Neural cell (in vitro differentiated cells): ENCODE results near the gene EPYC. TPM values are rescaled to one million over a fixed set of nuclear protein-coding genes. Genes with fewer than 3 reads are reported as not detected.

ENCODE experiments used
- H2AFZ ChIP-seq: fragments of 200-600, 300-800 bp; sonication (generic), shearing (Covaris generic); 2 replicates; pipeline ENCODE4 v1.6.0; 2014; ENCODE audit warnings: low read depth, mild to moderate bottlenecking, antibody characterized with exemption, low read length, moderate library complexity
- H3F3A ChIP-seq: fragments of 200-600 bp; shearing (Covaris generic); 2 replicates; pipeline ENCODE4 v1.6.1; 2016; ENCODE audit warnings: mild to moderate bottlenecking, moderate library complexity, mixed read lengths, antibody characterized with exemption, low read length; ENCODE audit not compliant: insufficient read depth, poor library complexity, severe bottlenecking
- H3K27ac ChIP-seq: fragments of 200-600, 300-800 bp; sonication (generic), shearing (Covaris generic); 2 replicates; pipeline ENCODE4 v1.5.1; 2014; ENCODE audit warnings: mild to moderate bottlenecking, low read length, moderate library complexity
- H3K27me3 ChIP-seq: fragments of 300-800, 200-600 bp; sonication (generic), shearing (Covaris generic); 2 replicates; pipeline ENCODE4 v1.6.0; 2014; ENCODE audit warnings: mild to moderate bottlenecking, low read depth, low read length, moderate library complexity; ENCODE audit not compliant: insufficient read depth
- H3K36me3 ChIP-seq: fragments of 300-800, 200-600 bp; sonication (generic), shearing (Covaris generic); 2 replicates; pipeline ENCODE4 v1.5.1; 2014; ENCODE audit warnings: mild to moderate bottlenecking, antibody characterized with exemption, low read length, moderate library complexity; ENCODE audit not compliant: insufficient read depth
- H3K4me2 ChIP-seq: fragments of 300-800, 200-600 bp; sonication (generic), shearing (Covaris generic); 2 replicates; pipeline ENCODE4 v1.6.0; 2014; ENCODE audit warnings: mild to moderate bottlenecking, low read length
- H3K4me3 ChIP-seq: fragments of 300-800, 200-600 bp; sonication (generic), shearing (Covaris generic); 2 replicates; pipeline ENCODE4 v1.5.1; 2014; ENCODE audit warnings: mild to moderate bottlenecking, low read length, moderate library complexity
- H3K79me2 ChIP-seq: fragments of 200-600 bp; shearing (Covaris generic); replicated peaks from 2 replicates; pipeline ENCODE4 v1.6.0; 2014; ENCODE audit warnings: mild to moderate bottlenecking, low read length, moderate library complexity; ENCODE audit not compliant: insufficient read depth
- H3K9ac ChIP-seq: fragments of 300-800, 200-600 bp; sonication (generic), shearing (Covaris generic); 2 replicates; pipeline ENCODE4 v1.6.1; 2016; ENCODE audit warnings: mild to moderate bottlenecking, low read length, mixed read lengths
- H3K9me2 ChIP-seq: fragments of 200-600 bp; shearing (Covaris generic); 2 replicates; pipeline ENCODE4 v1.6.1; 2016; ENCODE audit warnings: mild to moderate bottlenecking, low read length, mixed read lengths; ENCODE audit not compliant: insufficient read depth
- H3K9me3 ChIP-seq: fragments of 200-600, 300-800 bp; sonication (generic), shearing (Covaris generic); 2 replicates; pipeline ENCODE4 v1.6.1; 2016; ENCODE audit warnings: mild to moderate bottlenecking, mixed run types, low read length, moderate library complexity, mixed read lengths
- H4K20me1 ChIP-seq: fragments of 200-600 bp; shearing (Covaris generic); 2 replicates; pipeline ENCODE4 v1.6.1; 2016; ENCODE audit warnings: mild to moderate bottlenecking, mixed run types; ENCODE audit not compliant: insufficient read depth
- CTCF ChIP-seq: fragments of 450-650 bp; IDR thresholded peaks from 2 replicates; pipeline ENCODE4 v1.5.1; 2014; ENCODE audit warnings: antibody characterized with exemption, mild to moderate bottlenecking, moderate library complexity; ENCODE audit not compliant: poor library complexity, severe bottlenecking
- EP300 ChIP-seq: fragments of 450-650 bp; conservative IDR thresholded peaks from 2 replicates; pipeline ENCODE4 v1.6.1; 2014; ENCODE audit warnings: antibody characterized with exemption, mild to moderate bottlenecking, moderate library complexity; ENCODE audit not compliant: poor library complexity, severe bottlenecking
- EZH2 ChIP-seq: fragments of 200-600, 300-800 bp; shearing (Covaris generic), sonication (generic); IDR thresholded peaks from 2 replicates; pipeline ENCODE4 v1.6.1; 2014; ENCODE audit warnings: antibody characterized with exemption, low read length, borderline replicate concordance, mild to moderate bottlenecking; ENCODE audit not compliant: insufficient read depth, poor library complexity, severe bottlenecking
- MXI1 ChIP-seq: fragments of 450-650 bp; conservative IDR thresholded peaks from 2 replicates; pipeline ENCODE4 v1.6.1; 2014; ENCODE audit warnings: antibody characterized with exemption, mild to moderate bottlenecking; ENCODE audit not compliant: poor library complexity, severe bottlenecking
- POLR2AphosphoS5 ChIP-seq: IDR thresholded peaks from 2 replicates; pipeline ENCODE4 v1.6.1; 2012
- RAD21 ChIP-seq: fragments of 450-650 bp; conservative IDR thresholded peaks from 2 replicates; pipeline ENCODE4 v1.6.1; 2014; ENCODE audit warnings: antibody characterized with exemption, mild to moderate bottlenecking, moderate library complexity
- REST ChIP-seq: IDR thresholded peaks from 2 replicates; pipeline ENCODE4 v1.6.1; 2012; ENCODE audit warnings: borderline replicate concordance
- SMC3 ChIP-seq: fragments of 450-650 bp; conservative IDR thresholded peaks from 2 replicates; pipeline ENCODE4 v1.6.1; 2014; ENCODE audit warnings: antibody characterized with exemption, mild to moderate bottlenecking, moderate library complexity; ENCODE audit not compliant: poor library complexity
- TAF1 ChIP-seq: IDR thresholded peaks from 2 replicates; pipeline ENCODE4 v1.6.1; 2012; ENCODE audit warnings: low read depth
- polyA plus RNA-seq: library from polyadenylated mRNA; depleted of rRNA; stranded (reverse); fragments of >200 nt; gene quantifications from 2 replicates; pipeline ENCODE4 v1.2.3, GENCODE V29; 2014

EPYC gene
- polyA plus RNA-seq, 1 donor from 2014 or later, result not detected

- no peaks in the 10 kb centered on the region for H3F3A ChIP-seq
- no peak for TF ChIP-seq MXI1
- no peak for TF ChIP-seq RAD21
- TF ChIP-seq TAF1, result no peak
- TF ChIP-seq EZH2, result no peak
- no peak for TF ChIP-seq SMC3
- TF ChIP-seq EP300, result no peak
- H3K9me3 ChIP-seq, result no peaks in the 10 kb centered on the region
- H3K36me3 ChIP-seq, result no peaks in the 10 kb centered on the region
- no peak overlapping the region for H2AFZ ChIP-seq
- H3K9me2 ChIP-seq, result no peaks in the 10 kb centered on the region
- H3K79me2 ChIP-seq, result no peaks in the 10 kb centered on the region
- H3K4me2 ChIP-seq, result no peak overlapping the region
- H3K27me3 ChIP-seq, result no peaks in the 10 kb centered on the region
- no peak overlapping the region for H3K9ac ChIP-seq
- H3K27ac ChIP-seq, result no peak overlapping the region
- H4K20me1 ChIP-seq, result no peaks in the 10 kb centered on the region
- no peak overlapping the region for H3K4me3 ChIP-seq
Observed at GRCh38 chr12:91033251-91033650, 28.5 kb upstream of the EPYC start.

- no peaks in the 10 kb centered on the region for H3K27me3 ChIP-seq
Observed at GRCh38 chr12:91023326-91024004, 18.7 kb upstream of the EPYC start.

More at GRCh38 chr12:91023326-91024004, 18.7 kb upstream of the EPYC start:
- no peaks in the 10 kb centered on the region for H3K9me2 ChIP-seq
- H3K4me2 ChIP-seq, result no peak overlapping the region
- no peaks in the 10 kb centered on the region for H3K79me2 ChIP-seq
- no peaks in the 10 kb centered on the region for H3F3A ChIP-seq
- TF ChIP-seq CTCF, result no peak
- no peak for TF ChIP-seq REST
- TF ChIP-seq EZH2, result no peak
- no peak for TF ChIP-seq EP300
- TF ChIP-seq TAF1, result no peak
- no peak for TF ChIP-seq SMC3
- TF ChIP-seq RAD21, result no peak
- TF ChIP-seq MXI1, result no peak
- no peak for TF ChIP-seq POLR2AphosphoS5
- no peaks in the 10 kb centered on the region for H3K9me3 ChIP-seq
- H3K27ac ChIP-seq, result no peak overlapping the region
- H4K20me1 ChIP-seq, result no peaks in the 10 kb centered on the region
- no peak overlapping the region for H3K4me3 ChIP-seq
- no peak overlapping the region for H3K9ac ChIP-seq
- H2AFZ ChIP-seq, result no peak overlapping the region
- H3K36me3 ChIP-seq, result no peaks in the 10 kb centered on the region
